DOHH2 (cell line): ENCODE results near the gene BTBD10.

Source experiments
- EZH2phosphoT487 ChIP-seq: fragments of 200-600 bp; sonication (generic); IDR thresholded peaks from 2 replicates; pipeline ENCODE4 v1.6.1; 2017; ENCODE audit warnings: borderline replicate concordance, mild to moderate bottlenecking, antibody characterized with exemption, low read length, moderate library complexity, mixed read lengths
- TF ChIP-seq, protein P1 (sequence below): fragments of 200-600 bp; sonication (generic); IDR thresholded peaks from one replicate; pipeline ENCODE4 v1.5.1; 2014; ENCODE audit warnings: antibody characterized with exemption, mild to moderate bottlenecking, low read depth, low read length; ENCODE audit not compliant: poor library complexity, severe bottlenecking

DNA sequence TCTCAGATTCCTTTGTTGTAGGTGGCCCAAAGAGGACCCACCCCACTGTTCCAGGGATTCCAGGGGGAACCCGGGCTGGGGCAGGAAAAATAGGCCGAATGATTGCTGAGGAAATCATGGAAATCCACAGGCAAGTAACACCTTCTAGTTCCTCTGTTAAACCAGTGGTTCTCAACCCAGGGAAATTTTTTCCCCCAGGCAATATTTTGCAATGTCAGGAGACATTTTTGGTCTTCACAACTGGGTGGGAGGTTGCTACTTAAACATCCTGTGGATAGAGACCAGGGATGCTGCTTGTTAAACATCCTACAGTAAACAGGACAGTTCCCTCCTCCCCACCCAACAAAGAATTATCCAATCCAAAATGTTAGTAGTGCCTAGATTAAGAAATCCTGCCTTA lies 84.7 kb downstream of the BTBD10 start:
- TF ChIP-seq, protein P1, sequence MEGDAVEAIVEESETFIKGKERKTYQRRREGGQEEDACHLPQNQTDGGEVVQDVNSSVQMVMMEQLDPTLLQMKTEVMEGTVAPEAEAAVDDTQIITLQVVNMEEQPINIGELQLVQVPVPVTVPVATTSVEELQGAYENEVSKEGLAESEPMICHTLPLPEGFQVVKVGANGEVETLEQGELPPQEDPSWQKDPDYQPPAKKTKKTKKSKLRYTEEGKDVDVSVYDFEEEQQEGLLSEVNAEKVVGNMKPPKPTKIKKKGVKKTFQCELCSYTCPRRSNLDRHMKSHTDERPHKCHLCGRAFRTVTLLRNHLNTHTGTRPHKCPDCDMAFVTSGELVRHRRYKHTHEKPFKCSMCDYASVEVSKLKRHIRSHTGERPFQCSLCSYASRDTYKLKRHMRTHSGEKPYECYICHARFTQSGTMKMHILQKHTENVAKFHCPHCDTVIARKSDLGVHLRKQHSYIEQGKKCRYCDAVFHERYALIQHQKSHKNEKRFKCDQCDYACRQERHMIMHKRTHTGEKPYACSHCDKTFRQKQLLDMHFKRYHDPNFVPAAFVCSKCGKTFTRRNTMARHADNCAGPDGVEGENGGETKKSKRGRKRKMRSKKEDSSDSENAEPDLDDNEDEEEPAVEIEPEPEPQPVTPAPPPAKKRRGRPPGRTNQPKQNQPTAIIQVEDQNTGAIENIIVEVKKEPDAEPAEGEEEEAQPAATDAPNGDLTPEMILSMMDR, result no peak
- TF ChIP-seq EZH2phosphoT487, result no peak
